Breast epithelium (tissue), 4 donors: ENCODE data around the gene NUDT6. TPM values are rescaled to one million over a fixed set of nuclear protein-coding genes. Genes with fewer than 3 reads are reported as not detected.

ENCODE experiments used
- DNase-seq, 2 donors: peaks; one replicate each; pipeline ENCODE4 v3.0.0-alpha.2; 2019; ENCODE audit warnings: low spot score in 2 of 2
- H3K27ac ChIP-seq, 2 donors: fragments of 200-600 bp; sonication (generic) in 1 of 2; one replicate each; pipeline ENCODE4 v1.5.1; 2016 to 2019; ENCODE audit warnings: mild to moderate bottlenecking in 1 of 2
- H3K27me3 ChIP-seq, 2 donors: fragments of 200-600 bp; sonication (generic) in 1 of 2; one replicate each; pipeline versions ENCODE4 v1.5.1 to v1.6.0; 2017 to 2019; ENCODE audit warnings: control low read depth in 1 of 2, mild to moderate bottlenecking in 1 of 2
- H3K36me3 ChIP-seq: fragments of 200-600 bp; one replicate; pipeline ENCODE4 v1.5.1; 2019
- H3K4me1 ChIP-seq, 2 donors: fragments of 200-600 bp; sonication (generic); one replicate each; pipeline ENCODE4 v1.5.1; 2016 to 2019; ENCODE audit warnings: control low read depth in 1 of 2
- H3K4me3 ChIP-seq, 3 donors: fragments of 200-600 bp; sonication (generic); 1 replicate in 2 of 3; 2 replicates in 1 of 3; pipeline ENCODE4 v1.5.1; 2016 to 2019; ENCODE audit warnings: mild to moderate bottlenecking in 3 of 3, moderate library complexity in 2 of 3
- H3K9me3 ChIP-seq, 2 donors: fragments of 200-600 bp; sonication (generic) in 1 of 2; one replicate each; pipeline ENCODE4 v1.5.1; 2016 to 2019; ENCODE audit warnings: control low read depth in 1 of 2
- CTCF ChIP-seq, 3 donors: fragments of 450-650 bp; IDR thresholded peaks; one replicate each; pipeline ENCODE4 v1.5.1; 2016 to 2017; ENCODE audit warnings: antibody characterized with exemption in 3 of 3, mild to moderate bottlenecking in 3 of 3, moderate library complexity in 3 of 3
- POLR2A ChIP-seq: fragments of 450-650 bp; IDR thresholded peaks from one replicate; pipeline ENCODE4 v1.6.1; 2016; ENCODE audit warnings: antibody characterized with exemption, mild to moderate bottlenecking, moderate library complexity
- POLR2AphosphoS5 ChIP-seq, 3 donors: sonication (generic); formaldehyde crosslinking; IDR thresholded peaks; one replicate each; pipeline ENCODE4 v1.6.1; 2017; ENCODE audit warnings: antibody characterized with exemption in 3 of 3
- intact Hi-C: fragments of 100-400 bp; cut with DNase I; formaldehyde crosslinking; loops from one replicate; pipeline ENCODE4 v1.15.1; 2023; ENCODE audit warnings: low total_unique reads
- total RNA-seq, 3 donors: library from RNA; depleted of rRNA; stranded (reverse); fragments of >200 nt; gene quantifications; one replicate each; pipeline ENCODE4 v1.1.0, GENCODE V29; 2016

Gene NUDT6
- total RNA-seq, 3 donors from 2014 or later = 8.2 to 10.8 (median 8.5) TPM

GRCh38 chr4:122914938-122915337 lies 7.5 kb downstream of the NUDT6 start:
- H3K36me3 ChIP-seq = no peaks in the 10 kb centered on the region
- H3K27ac ChIP-seq = no peak overlapping the region
- DNase-seq = no peak
- H3K27me3 ChIP-seq = no peaks in the 10 kb centered on the region
- H3K9me3 ChIP-seq = no peaks in the 10 kb centered on the region
- intact Hi-C loops = no loop called here
- no peak overlapping the region for H3K4me3 ChIP-seq
- TF ChIP-seq CTCF (IDR thresholded peaks at IDR 0.05) (no peak), POLR2AphosphoS5 (IDR thresholded peaks at IDR 0.05) (no peak), POLR2A (no peak)
- H3K4me1 ChIP-seq = no peaks in the 10 kb centered on the region

GRCh38 chr4:122914292-122914904 lies 8.0 kb downstream of the NUDT6 start:
- DNase-seq = no peak
- H3K36me3 ChIP-seq = no peaks in the 10 kb centered on the region
- H3K9me3 ChIP-seq = no peaks in the 10 kb centered on the region
- H3K27ac ChIP-seq = no peak overlapping the region
- intact Hi-C loops = no loop called here
- no peak overlapping the region for H3K4me3 ChIP-seq
- no peaks in the 10 kb centered on the region for H3K27me3 ChIP-seq
- H3K4me1 ChIP-seq = no peaks in the 10 kb centered on the region
- TF ChIP-seq CTCF (IDR thresholded peaks at IDR 0.05) (peak in 2 of 3 donors; percentile 36 to 48), POLR2AphosphoS5 (IDR thresholded peaks at IDR 0.05) (no peak), POLR2A (no peak)

GRCh38 chr4:122912810-122913575 lies 9.4 kb downstream of the NUDT6 start:
- intact Hi-C loops = no loop called here
- no peaks in the 10 kb centered on the region for H3K9me3 ChIP-seq
- H3K4me1 ChIP-seq = no peaks in the 10 kb centered on the region
- H3K27me3 ChIP-seq = no peaks in the 10 kb centered on the region
- no peak overlapping the region for H3K27ac ChIP-seq
- TF ChIP-seq CTCF (IDR thresholded peaks at IDR 0.05) = no peak
- TF ChIP-seq POLR2AphosphoS5 (IDR thresholded peaks at IDR 0.05) = no peak
- no peak for DNase-seq
- H3K36me3 ChIP-seq = no peaks in the 10 kb centered on the region
- H3K4me3 ChIP-seq = no peak overlapping the region

- Histone ChIP-seq H3K9me3 (no peaks in the 10 kb centered on the region), H3K27ac (no peak overlapping the region), H3K4me3 (no peak overlapping the region), H3K27me3 (no peaks in the 10 kb centered on the region), H3K36me3 (no peaks in the 10 kb centered on the region), H3K4me1 (no peaks in the 10 kb centered on the region)
- intact Hi-C loops = no loop called here
- TF ChIP-seq POLR2A (no peak), POLR2AphosphoS5 (IDR thresholded peaks at IDR 0.05) (no peak)
- no peak for DNase-seq
Observed at GRCh38 chr4:122911588-122911987, 10.8 kb downstream of the NUDT6 start.

- Histone ChIP-seq H3K4me1 (no peaks in the 10 kb centered on the region), H3K27me3 (no peaks in the 10 kb centered on the region), H3K4me3 (no peak overlapping the region), H3K9me3 (no peaks in the 10 kb centered on the region), H3K36me3 (no peaks in the 10 kb centered on the region), H3K27ac (no peak overlapping the region)
- TF ChIP-seq POLR2AphosphoS5 (IDR thresholded peaks at IDR 0.05) (no peak), CTCF (IDR thresholded peaks at IDR 0.05) (no peak), POLR2A (no peak)
- intact Hi-C loops = no loop called here
- DNase-seq = no peak
Observed at GRCh38 chr4:122909683-122910082, 12.7 kb downstream of the NUDT6 start.
